Stomach (tissue), 9 donors: ENCODE measurements around the gene SEC22A. TPM values are rescaled to one million over a fixed set of nuclear protein-coding genes. Genes with fewer than 3 reads are reported as not detected.
A peak's percentile ranks its signal among the peaks of the same experiment; 100 is the strongest.

Source experiments
- DNase-seq, 2 donors: peaks; one replicate each; pipeline versions ENCODE4 v3.0.0 to v3.0.0-alpha.2; 2013 to 2019
- H3K27ac ChIP-seq, 5 donors: fragments of 200-600 bp in 4 of 5; sonication (generic) in 4 of 5; one replicate each; pipeline ENCODE4 v1.5.1; 2013 to 2019; ENCODE audit warnings: mild to moderate bottlenecking in 1 of 5, moderate library complexity in 1 of 5
- H3K27me3 ChIP-seq, 3 donors: fragments of 200-600 bp; sonication (generic); one replicate each; pipeline ENCODE4 v1.5.1; 2017 to 2019; ENCODE audit warnings: mixed run types in 1 of 3
- H3K36me3 ChIP-seq, 4 donors: fragments of 200-600 bp; sonication (generic); 1 replicate in 3 of 4; 2 replicates in 1 of 4; pipeline ENCODE4 v1.5.1; 2016 to 2019
- H3K4me1 ChIP-seq, 4 donors: fragments of 200-600 bp; sonication (generic); one replicate each; pipeline ENCODE4 v1.5.1; 2016 to 2019
- H3K4me3 ChIP-seq, 4 donors: fragments of 200-600 bp; sonication (generic) in 3 of 4; one replicate each; pipeline ENCODE4 v1.5.1; 2016 to 2019; ENCODE audit warnings: mild to moderate bottlenecking in 1 of 4
- H3K9me3 ChIP-seq, 4 donors: fragments of 200-600 bp; sonication (generic); one replicate each; pipeline ENCODE4 v1.5.1; 2016 to 2019
- EP300 ChIP-seq: sonication (generic); formaldehyde crosslinking; IDR thresholded peaks from one replicate; pipeline ENCODE4 v1.6.1; 2017; ENCODE audit warnings: antibody characterized with exemption
- POLR2A ChIP-seq, 4 donors: fragments of 450-650 bp; IDR thresholded peaks; one replicate each; pipeline ENCODE4 v1.6.1; 2016; ENCODE audit warnings: antibody characterized with exemption in 4 of 4, control low read depth in 2 of 4, mild to moderate bottlenecking in 1 of 4, moderate library complexity in 1 of 4
- POLR2AphosphoS5 ChIP-seq, 3 donors: sonication (generic); formaldehyde crosslinking; IDR thresholded peaks; one replicate each; pipeline ENCODE4 v1.6.1; 2016; ENCODE audit warnings: antibody characterized with exemption in 3 of 3
- WGBS, 5 donors: extraction: QIAGEN DNeasy Blood & Tissue Kit in 3 of 5; methylation state at CpG; one replicate each; pipeline versions ENCODE4 v1.1.5 to v1.1.7; 2013 to 2018; 5-methylcytosine and 5-hydroxymethylcytosine counted together
- intact Hi-C: fragments of 100-400 bp; cut with DNase I; formaldehyde crosslinking; loops from one replicate; pipeline ENCODE4 v1.15.1; 2023; ENCODE audit warnings: low total_unique reads
- polyA plus RNA-seq, 3 donors: library from polyadenylated mRNA; stranded (reverse); fragments of 200-250 nt; gene quantifications; one replicate each; pipeline ENCODE4 v1.2.3, GENCODE V29; 2013
- total RNA-seq, 5 donors: library from RNA; depleted of rRNA; stranded (reverse); fragments of >200 nt; gene quantifications; one replicate each; pipeline versions ENCODE4 v1.1.0 to v1.2.3, GENCODE V29; 2014 to 2016
- TF ChIP-seq, protein P1 (sequence below), 7 experiments: fragments of 450-650 bp in 4 of 7; fragments of 200-600 bp in 3 of 7; sonication (generic) in 3 of 7; IDR thresholded peaks; one replicate each; pipeline ENCODE4 v1.5.1; 2016 to 2019; ENCODE audit warnings: antibody characterized with exemption in 7 of 7, control low read depth in 2 of 7, mild to moderate bottlenecking in 1 of 7
- donor health status: healthy with polysubstance abuse.
- donor health status: Bipolar disorder and iron deficiency.
- donor health status: healthy.

The SEC22A gene
- total and polyA plus RNA-seq, 8 donors = 1.6 to 26.6 (median 6.7) TPM; not detected in 1

DNA sequence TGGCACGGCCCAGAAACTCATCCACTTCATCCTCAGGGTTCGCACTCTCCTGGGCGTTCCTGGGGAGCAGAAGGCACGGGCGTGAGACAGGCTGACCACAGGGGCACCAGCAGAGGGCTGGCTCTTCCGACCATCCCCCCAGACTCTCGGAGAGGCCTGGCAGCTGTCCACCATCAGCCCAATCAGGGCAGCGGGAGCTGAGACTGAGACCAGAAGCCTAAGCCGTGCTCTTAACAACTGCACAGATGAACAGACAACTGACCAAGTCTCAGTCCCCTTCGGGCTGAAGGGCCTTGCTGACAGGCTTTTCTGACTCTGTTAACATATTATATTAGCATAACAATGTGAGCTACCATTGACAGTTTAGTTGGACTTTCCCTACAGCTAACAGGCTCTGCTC is 118.0 kb downstream of the SEC22A start:
- DNase-seq = no peak
- no peaks in the 10 kb centered on the region for H3K9me3 ChIP-seq
- H3K27me3 ChIP-seq = peaks cover 0 to 3% (median 0%) of the 10 kb centered on the region in 3 donors
- H3K4me1 ChIP-seq = peaks cover 0 to 4% (median 0%) of the 10 kb centered on the region in 4 donors
- peak overlapping the region in 2 of 5 donors; percentile 0 to 41 for H3K27ac ChIP-seq
- intact Hi-C loops = no loop called here
- no peak overlapping the region for H3K4me3 ChIP-seq
- WGBS, 5 donors = 44 to 62% (median 49%) methylated on average over 7 to 10 of the region's 10 CpGs
- H3K36me3 ChIP-seq = peaks cover 0 to 61% (median 31%) of the 10 kb centered on the region in 4 donors
- TF ChIP-seq POLR2AphosphoS5 (IDR thresholded peaks at IDR 0.05) (no peak), POLR2A (IDR thresholded peaks at IDR 0.05) (no peak), EP300 (no peak)
- TF ChIP-seq, protein P1, sequence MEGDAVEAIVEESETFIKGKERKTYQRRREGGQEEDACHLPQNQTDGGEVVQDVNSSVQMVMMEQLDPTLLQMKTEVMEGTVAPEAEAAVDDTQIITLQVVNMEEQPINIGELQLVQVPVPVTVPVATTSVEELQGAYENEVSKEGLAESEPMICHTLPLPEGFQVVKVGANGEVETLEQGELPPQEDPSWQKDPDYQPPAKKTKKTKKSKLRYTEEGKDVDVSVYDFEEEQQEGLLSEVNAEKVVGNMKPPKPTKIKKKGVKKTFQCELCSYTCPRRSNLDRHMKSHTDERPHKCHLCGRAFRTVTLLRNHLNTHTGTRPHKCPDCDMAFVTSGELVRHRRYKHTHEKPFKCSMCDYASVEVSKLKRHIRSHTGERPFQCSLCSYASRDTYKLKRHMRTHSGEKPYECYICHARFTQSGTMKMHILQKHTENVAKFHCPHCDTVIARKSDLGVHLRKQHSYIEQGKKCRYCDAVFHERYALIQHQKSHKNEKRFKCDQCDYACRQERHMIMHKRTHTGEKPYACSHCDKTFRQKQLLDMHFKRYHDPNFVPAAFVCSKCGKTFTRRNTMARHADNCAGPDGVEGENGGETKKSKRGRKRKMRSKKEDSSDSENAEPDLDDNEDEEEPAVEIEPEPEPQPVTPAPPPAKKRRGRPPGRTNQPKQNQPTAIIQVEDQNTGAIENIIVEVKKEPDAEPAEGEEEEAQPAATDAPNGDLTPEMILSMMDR (IDR thresholded peaks at IDR 0.05) = no peak

DNA sequence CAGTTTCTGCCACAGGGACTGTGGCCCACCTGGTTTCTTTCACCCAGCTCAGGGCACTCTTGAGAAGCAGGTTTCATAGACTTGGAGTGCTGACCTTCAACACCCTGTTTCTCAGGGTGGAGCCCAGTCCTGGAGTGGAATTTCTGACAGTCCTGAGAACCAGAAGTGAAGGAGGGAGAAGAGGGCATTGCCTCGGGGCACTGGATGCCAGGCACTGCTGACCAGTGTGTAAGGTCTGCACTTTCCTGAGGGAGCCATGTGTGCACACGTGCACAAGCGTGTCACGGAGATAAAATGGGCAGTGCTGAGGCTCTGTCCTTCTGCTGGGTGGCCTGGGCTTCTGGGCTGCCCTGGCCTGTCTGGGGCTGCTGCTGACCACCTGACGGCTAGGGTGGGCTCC is 118.5 kb downstream of the SEC22A start:
- Histone ChIP-seq H3K27ac (peak overlapping the region in 2 of 5 donors; percentile 0 to 41), H3K27me3 (peaks cover 0 to 3% (median 0%) of the 10 kb centered on the region in 3 donors), H3K9me3 (no peaks in the 10 kb centered on the region), H3K4me1 (peaks cover 0 to 8% (median 2%) of the 10 kb centered on the region in 4 donors), H3K4me3 (no peak overlapping the region), H3K36me3 (peaks cover 0 to 63% (median 31%) of the 10 kb centered on the region in 4 donors)
- intact Hi-C loops = no loop called here
- TF ChIP-seq POLR2A (IDR thresholded peaks at IDR 0.05) (no peak), POLR2AphosphoS5 (IDR thresholded peaks at IDR 0.05) (no peak), EP300 (no peak)
- TF ChIP-seq, protein P1 (IDR thresholded peaks at IDR 0.05) = no peak
- no peak for DNase-seq
- WGBS, 5 donors = 56 to 80% (median 76%) methylated on average over 2 to 5 of the region's 5 CpGs

DNA sequence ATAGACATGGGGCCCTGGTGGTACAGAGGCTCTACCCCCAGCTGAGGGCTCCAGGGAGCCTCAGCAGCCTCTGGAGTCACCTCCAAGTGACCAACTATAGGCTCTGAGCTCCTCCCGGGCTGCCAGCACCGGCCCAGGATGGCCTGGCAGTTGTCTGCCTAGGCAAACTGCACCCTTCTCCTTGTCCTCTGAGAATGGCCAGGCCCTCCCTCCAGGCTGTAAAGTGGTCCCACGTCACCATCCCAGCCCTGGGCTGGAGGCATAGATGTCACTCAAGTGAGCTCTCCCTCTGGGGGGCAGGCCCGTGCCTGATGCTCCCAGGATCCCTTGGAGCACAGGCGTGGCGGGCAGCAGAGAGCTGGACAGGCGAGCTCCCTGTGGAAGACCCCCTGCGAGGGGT is 120.1 kb downstream of the SEC22A start:
- TF ChIP-seq POLR2A (IDR thresholded peaks at IDR 0.05) (no peak), EP300 (no peak), POLR2AphosphoS5 (IDR thresholded peaks at IDR 0.05) (no peak)
- TF ChIP-seq, protein P1 (IDR thresholded peaks at IDR 0.05) = no peak
- DNase-seq = no peak
- Histone ChIP-seq H3K4me3 (no peak overlapping the region), H3K9me3 (no peaks in the 10 kb centered on the region), H3K27ac (peak overlapping the region in 1 of 5 donors; percentile 3), H3K36me3 (peaks cover 0 to 70% (median 25%) of the 10 kb centered on the region in 4 donors), H3K27me3 (peaks cover 0 to 3% (median 0%) of the 10 kb centered on the region in 3 donors), H3K4me1 (peaks cover 0 to 11% (median 4%) of the 10 kb centered on the region in 4 donors)
- intact Hi-C loops = no loop called here
- 79 to 85% (median 82%) methylated on average over 6 to 8 of the region's 8 CpGs for WGBS, 5 donors

DNA sequence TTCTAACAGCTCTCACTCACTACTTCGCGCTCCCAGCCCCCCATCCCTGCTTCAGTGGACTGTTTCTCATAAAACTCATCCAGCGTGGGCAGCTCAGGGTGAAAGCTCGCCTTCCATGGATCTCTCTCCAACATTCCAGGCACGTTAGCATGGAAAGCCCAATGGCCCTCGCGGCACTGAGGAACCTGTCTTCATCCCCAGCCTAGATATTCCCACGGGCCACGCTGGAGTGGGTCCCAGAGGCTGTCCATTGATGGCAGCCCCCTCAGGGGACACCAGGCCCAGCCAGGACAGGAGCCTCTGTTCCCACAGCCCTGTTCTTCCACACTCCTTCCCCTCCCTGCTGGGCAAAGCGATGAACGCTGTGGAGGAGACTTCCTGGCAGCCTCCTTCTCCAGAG is 121.1 kb downstream of the SEC22A start:
- 71 to 87% (median 83%) methylated on average over 11 of the region's 11 CpGs for WGBS, 5 donors
- Histone ChIP-seq H3K27ac (peak overlapping the region in 1 of 5 donors; percentile 10), H3K27me3 (peaks cover 0 to 3% (median 1%) of the 10 kb centered on the region in 3 donors), H3K4me1 (peaks cover 0 to 11% (median 4%) of the 10 kb centered on the region in 4 donors), H3K36me3 (peaks cover 0 to 67% (median 22%) of the 10 kb centered on the region in 4 donors), H3K9me3 (no peaks in the 10 kb centered on the region), H3K4me3 (no peak overlapping the region)
- TF ChIP-seq EP300 = no peak
- TF ChIP-seq POLR2AphosphoS5 (IDR thresholded peaks at IDR 0.05) = no peak
- intact Hi-C loops = no loop called here
- DNase-seq = no peak

Other genes starting within 250 kb of the SEC22A start
- 10 to 100 TPM in 1 of 5 donors, 1 to 10 TPM in 2, not detected in 2; 1.8 to 27.2 (median 1.9) TPM for gene SEMA5B, start 174.2 kb upstream of the SEC22A start, total RNA-seq
- under 1 TPM; 0.15 to 0.25 (median 0.25) TPM for gene SEMA5B, start 174.2 kb upstream of the SEC22A start, polyA plus RNA-seq
- 10 to 100 TPM; 23.2 to 75.3 (median 65.2) TPM for gene PDIA5, start 134.9 kb upstream of the SEC22A start, total RNA-seq
- gene PDIA5, start 134.9 kb upstream of the SEC22A start, polyA plus RNA-seq = 10 to 100 TPM; 13.9 to 32.7 (median 18.2) TPM
- 10 to 100 TPM in 4 of 5 donors, 1 to 10 TPM in 1; 6.1 to 79.9 (median 28.3) TPM for gene ADCY5, start 247.1 kb downstream of the SEC22A start, total RNA-seq
- 10 to 100 TPM in 1 of 3 donors, 1 to 10 TPM in 2; 1.8 to 13.1 (median 2.7) TPM for gene ADCY5, start 247.1 kb downstream of the SEC22A start, polyA plus RNA-seq